ENCODE data around the gene WRNIP1. TPM values are rescaled to one million over a fixed set of nuclear protein-coding genes. Genes with fewer than 3 reads are reported as not detected.
A peak's percentile ranks its signal among the peaks of the same experiment; 100 is the strongest.

Gene WRNIP1
- total RNA-seq, 1 experiment from 2014 or later = 85.9 TPM

DNA sequence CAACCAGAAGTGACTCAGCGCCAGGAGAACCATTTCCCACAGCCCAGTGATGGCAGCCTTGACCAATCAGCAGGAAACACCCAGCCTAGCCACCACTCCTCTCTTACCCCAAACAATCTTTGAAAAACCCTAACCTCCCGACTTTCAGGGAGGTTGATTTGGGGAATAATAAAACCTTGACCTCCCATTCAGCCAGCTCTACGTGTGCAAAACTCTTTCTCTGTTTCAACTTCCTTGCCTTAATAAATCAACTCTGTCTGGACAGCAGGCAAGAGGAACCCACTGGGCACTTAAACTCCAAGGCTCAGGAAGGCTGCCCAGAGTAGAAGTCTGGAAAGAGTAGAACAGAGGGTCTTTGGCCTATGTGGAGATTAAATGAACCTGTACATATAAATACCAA is 41.5 kb downstream of the WRNIP1 start:
- DNase-seq (ENCODE audit: low spot score) = no peak

DNA sequence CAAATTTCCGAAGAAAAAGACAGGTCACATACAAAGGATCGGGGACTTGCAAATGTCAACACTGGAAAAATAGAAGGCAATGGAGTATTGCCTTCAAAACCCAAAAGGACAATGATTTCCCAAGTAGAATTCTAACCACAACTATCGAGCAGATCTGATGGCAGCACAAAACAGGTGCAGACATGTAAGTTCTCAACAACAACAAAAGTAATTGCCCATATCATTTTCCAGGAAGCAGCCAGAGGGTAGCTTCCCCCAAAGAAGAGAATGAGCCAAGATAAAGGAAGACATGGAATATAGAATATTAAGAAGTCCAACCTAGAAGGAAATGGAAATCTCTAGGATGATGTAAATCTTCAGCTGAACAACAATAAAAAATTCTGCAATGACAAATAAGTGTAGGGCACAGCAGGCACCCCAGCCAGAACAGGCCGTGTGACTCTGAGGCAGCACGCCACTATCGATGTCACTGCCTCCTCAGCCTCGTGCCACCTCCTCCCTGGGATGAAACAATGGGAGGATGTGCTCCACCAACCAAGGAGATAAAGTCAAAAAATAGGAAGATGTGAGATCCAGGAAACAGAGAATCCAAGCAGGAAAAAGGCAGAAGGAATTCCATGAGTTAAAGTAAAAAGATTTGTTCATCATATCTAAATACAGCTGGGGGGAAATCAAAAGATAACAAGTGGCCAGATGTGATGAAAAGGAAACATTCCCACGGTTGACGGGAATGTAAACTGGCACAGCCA is 42.3 kb downstream of the WRNIP1 start:
- DNase-seq (ENCODE audit: low spot score) = no peak

DNA sequence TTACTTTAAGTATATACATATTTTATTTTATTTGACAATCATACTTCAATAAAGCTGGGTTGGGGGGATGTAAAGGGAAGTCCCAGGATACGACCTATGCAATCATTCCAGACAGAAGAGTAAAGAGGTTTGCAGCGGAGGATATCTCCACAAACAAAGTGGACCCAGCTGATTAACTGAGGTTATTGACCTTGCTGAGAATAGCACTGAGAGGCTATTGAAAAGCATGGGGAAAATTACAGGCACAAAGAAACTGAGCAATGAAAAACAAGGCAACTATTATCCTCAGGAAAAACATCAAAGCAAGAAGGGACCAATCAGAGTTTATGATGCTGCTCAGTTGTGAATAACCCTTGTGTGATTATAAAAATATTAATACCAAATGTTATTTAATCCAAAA is 43.8 kb downstream of the WRNIP1 start:
- DNase-seq (ENCODE audit: low spot score) = no peak

DNA sequence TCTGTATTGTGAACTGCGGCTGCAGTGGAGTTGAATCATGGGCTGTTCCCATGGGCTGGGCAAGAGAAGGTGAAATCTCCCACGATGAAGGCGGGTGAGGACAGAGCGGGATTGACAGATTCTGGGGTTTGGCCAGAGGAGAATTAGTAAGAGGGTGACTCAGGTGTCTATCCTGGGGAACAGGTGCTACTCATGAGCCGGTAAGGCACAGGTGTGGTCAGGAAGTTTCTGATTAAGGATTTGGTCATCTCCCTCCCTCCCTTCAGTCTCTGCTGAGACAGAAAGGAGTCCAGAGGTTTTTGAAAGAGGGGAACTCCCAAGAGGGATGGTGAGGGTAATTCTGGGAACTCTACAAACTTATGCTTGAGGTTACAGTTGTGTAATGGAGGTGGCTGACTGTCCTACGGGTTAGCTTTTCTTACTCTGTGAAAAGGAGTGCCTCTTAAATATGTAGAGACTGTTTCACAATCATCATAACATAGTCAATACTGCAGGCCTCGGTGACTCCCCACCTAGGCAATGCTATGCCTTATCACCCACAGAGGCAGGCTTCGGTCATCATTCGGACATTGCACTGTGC is 45.0 kb downstream of the WRNIP1 start:
- no peak for DNase-seq (ENCODE audit: low spot score)

DNA sequence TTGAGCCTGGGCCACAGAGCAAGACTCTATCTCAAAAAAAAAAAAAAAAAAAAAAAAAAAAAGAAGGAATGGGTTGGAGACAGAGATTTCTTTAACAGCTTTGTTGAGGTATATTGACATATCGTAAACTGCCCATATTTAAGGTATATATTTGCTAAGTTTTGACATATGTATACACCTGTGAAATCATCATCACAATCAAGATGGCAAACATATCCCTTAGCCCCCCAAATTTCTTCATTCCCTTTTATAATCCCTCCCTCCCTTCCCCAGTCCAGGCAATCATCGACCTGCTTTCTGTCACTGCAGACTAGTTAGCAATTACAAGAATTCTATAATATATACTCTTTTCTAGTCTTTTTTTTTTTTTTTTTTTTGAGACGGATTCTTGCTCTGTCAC is 47.5 kb downstream of the WRNIP1 start:
- no peak for DNase-seq (ENCODE audit: low spot score)

DNA sequence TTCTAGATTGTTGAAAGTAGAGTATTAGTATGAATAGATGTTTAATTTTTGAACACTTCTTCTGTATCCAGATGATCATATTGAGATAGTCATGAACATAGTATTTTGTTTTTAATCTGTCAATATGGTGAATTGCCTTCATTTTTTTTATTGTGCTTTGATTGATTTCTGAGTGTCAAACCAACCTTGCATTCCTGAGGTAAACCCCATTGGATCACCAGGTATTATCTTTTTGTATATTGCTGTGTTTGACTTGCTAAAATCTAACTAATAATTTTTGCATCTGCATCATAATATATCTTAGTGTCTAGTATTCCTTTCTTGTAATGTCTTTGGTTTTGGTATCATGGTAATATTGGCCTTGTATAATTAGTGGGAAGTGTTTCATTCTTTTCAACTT is 51.0 kb downstream of the WRNIP1 start:
- DNase-seq (ENCODE audit: low spot score) = no peak

DNA sequence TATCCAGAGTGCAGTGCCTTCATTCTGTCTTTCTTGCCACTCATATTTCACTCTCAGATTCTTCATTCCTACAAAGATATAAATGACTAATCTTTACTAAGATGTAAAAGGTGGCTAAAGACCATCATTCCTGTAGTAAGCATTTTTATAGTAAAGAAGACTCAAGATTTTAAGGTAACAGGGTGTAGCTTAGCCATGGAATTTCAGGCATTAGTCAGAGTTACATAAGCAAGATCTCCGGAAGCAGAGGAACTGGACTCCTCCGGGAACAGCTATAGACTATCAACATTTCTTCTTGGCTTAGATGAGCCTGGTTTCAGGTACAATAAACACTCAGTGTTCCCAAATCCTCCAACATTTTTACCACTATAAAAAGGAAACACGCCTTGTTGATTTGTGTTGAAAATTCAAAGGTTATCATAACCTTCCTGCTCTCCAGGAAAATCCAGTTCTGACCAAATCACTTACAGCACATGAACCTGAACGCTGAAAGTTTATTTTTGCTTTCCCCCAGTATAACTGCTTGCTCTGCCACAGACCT is 52.8 kb downstream of the WRNIP1 start:
- peak; percentile 66 for DNase-seq (ENCODE audit: low spot score)

DNA sequence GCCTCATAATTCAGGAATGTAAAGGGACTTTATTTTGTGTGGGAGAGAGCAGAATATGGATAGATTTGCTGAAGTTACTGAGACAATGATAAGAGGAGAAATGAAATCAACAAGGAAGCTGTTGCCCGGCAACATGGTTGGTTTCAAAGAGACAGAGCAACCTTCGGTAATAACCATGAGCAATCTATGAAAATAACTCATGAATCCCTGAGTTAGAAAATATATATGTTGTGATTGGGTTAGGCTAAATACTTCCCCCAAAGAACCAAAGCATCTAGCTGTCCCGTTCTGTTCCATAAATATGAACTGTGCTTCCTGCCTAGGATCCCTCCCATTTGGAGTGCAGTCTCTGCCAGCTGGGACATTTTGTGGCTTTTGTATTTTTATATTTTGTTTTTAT is 53.4 kb downstream of the WRNIP1 start:
- DNase-seq (ENCODE audit: low spot score) = no peak

DNA sequence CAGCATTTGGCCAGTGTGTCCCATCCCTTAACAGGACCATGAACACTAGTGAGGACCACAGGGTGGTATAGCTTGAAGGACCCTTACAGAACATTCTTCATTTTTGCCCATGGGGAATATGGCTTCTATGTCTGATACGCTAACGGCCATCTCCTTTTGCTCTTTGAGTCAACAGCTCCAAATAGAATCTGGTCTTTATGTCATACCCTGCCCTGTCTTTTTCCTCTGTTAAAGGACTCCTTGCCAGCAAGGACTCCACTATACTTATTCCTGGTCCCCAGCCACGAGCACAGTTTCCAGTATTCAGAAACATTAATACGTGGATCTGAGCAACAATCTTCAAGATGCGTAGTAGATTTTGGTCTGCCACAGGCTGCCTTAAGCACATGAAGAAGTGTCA is 53.9 kb downstream of the WRNIP1 start:
- no peak for DNase-seq (ENCODE audit: low spot score)

DNA sequence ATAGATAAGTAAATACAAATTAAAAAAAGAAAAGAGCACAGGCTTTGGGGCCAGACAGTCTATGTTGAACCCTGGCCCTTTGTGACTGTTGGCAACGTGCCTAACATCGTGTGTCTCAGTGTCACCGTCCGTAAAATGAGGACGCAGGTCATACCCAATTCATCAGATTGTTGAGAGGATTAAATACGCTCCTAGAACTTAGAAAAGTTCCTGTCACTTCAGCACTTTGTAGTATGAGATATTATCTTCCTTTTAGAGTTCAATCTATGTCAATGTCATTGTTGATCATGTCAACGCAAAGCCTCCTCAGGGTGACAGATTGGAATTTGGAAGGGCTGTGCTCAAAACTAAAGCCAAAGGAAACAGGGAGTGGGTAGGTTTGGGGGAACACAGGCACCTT is 54.8 kb downstream of the WRNIP1 start:
- DNase-seq (ENCODE audit: low spot score) = no peak

DNA sequence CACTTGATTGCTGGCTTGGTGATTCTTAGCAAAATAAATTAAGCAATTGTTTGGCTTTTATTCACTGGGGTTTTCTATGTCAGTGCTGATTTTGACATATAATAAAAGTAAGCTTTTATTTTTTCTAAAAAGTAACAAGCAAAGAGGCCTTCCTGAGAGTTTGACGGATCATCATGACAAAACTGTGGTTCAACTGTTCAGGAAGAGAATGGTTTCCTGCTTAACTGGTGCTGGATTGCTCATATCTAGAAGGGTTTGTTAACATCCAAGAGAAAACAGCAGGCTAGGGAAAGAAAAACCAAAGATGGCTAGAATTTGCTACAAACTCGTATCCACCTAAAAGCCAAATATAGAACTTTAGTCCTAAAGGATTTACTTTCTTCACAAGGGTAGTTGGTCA is 55.2 kb downstream of the WRNIP1 start:
- DNase-seq (ENCODE audit: low spot score) = no peak

DNA sequence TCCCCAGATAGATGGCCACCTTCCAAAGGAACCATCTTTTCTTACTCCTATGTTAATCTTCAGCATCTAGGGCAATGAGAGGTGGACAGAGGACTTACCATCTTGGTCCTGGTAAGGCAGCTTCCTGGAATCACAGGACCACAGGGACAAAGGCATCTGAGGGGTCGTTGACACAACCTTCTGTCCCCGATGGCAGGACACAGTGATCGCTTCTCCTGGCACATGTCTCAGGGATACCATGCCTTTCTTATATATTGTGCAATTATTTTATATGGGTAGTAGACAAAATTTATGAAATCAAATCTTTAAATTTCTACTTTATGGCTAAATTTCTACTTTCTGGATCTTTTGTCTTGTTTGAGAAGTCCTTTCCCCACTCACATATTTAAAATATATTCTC is 56.4 kb downstream of the WRNIP1 start:
- no peak for DNase-seq (ENCODE audit: low spot score)

DNA sequence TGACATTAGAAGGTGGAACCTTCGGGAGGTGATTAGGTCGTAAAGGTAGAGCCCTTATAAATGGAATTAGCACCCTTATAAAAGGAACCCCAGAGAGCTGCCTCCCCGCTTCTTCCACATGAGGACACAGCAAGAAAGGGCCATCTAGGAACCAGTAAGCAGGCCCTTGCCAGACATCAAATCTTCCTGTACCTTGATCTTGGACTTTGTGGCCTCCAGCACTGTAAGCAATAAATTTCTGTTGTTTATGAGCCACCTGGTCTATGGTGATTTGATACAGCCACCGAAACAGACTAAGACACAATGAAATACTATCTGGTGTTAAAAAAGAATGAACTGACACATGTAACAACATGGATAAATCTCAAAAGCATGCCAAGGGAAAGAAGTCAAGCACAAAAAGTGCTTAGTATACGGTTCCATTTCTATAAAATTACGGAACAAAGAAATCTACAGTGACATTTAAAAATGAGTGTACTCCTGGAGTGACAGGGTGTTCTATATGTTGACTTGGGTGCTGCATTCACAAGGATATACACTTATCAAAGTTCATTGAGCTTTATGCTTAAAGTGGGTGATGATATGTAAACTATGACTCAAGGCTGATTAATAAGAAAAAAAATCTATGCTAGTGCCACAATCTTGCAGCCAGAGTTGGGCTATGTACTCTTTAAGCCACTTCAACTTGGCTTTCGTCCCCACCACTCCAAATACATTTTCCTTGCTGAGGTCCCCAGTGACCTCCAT is 58.1 kb downstream of the WRNIP1 start:
- DNase-seq (ENCODE audit: low spot score) = no peak

DNA sequence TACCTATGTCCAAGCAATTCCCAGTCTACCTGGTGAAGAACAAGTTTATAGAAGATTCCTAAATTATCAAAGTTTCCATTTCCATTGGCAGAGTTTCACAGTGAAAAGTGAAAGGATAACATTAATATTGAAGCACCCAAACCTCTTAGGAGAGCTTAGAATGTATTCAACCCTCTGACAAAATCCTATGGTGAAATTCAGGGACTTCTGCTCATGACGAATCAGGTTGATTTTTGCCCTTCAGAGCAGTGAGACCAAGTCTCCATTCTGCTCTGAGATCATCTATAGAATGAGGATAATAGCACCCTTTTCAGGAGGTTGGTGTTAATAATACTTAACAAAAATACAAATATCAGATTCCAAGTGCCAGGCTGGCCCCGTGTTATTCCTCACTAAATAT is 60.9 kb downstream of the WRNIP1 start:
- no peak for DNase-seq (ENCODE audit: low spot score)

DNA sequence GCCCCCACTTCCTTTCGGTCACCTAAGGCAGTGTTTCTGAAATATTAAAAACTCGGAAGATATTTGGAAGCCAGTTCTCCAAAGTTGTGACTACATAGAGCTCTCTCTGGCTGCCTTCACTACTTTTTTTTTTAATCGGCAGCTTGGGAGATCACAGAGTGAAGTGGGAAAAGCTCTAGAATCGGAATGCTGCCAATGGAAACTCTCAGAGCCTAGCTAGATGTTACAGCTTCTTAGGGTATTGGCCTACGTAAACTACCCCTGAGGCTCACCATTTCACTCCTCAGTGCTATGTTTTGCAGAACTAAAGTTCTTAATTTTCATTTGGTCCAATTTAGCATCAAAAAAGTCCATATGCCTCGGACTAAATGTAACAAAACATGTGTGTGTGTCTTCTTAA is 61.9 kb downstream of the WRNIP1 start:
- DNase-seq (ENCODE audit: low spot score) = no peak

DNA sequence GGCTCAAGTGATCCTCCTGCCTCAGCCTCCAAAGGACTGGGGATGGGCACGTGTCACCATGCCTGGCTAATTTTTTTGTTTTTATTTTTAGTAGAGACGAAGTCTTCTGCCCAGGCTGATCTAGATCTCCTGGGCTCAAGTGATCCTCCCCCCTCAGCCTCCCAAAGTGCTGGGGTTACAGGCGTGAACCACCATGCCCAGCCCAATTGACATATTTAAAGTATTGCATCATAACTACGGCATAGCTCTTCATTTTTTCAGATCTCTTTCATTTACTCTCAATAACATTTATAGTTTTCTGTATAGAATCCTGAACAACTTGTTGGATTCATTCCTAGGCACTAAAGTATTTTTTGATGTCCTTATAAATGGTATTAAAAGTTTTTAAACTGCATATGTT is 63.4 kb downstream of the WRNIP1 start:
- DNase-seq (ENCODE audit: low spot score) = no peak

DNA sequence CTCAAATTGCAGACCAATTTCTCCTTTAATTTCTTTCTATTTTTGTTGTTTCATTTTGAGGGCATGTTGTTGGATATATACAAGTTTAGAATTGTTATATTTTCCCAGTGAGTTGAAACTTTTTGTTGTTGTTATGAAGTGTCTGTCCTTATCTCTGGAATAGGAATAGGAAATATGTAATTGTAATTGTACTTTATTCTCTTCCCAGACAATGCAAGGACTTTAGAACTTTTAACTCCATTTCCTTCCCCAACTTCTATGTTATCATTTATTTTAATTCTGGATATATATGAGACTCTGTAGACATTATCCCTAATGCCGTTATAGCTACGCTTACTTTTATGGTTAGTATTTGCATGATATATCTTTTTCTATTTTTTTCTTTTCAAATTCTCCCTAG is 64.1 kb downstream of the WRNIP1 start:
- DNase-seq (ENCODE audit: low spot score) = no peak

DNA sequence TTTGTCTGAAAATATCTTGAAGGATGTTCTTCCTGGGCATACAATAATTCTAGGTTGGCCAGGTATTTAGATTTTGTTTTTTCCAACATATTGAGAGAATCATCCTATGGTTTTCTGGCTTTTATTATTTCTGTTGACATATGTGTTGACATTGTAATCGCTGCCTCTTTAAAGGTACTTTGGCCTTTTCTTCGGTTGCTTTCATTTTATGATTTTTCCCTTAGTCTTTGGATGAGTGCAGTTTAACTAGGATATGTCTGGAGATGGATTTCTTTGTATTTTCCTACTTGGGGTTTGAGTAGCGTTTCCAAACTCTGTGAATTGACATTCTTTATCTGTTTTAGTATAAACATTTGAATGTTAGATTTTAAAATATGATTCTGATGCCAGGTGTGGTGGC is 65.0 kb downstream of the WRNIP1 start:
- DNase-seq (ENCODE audit: low spot score) = no peak

DNA sequence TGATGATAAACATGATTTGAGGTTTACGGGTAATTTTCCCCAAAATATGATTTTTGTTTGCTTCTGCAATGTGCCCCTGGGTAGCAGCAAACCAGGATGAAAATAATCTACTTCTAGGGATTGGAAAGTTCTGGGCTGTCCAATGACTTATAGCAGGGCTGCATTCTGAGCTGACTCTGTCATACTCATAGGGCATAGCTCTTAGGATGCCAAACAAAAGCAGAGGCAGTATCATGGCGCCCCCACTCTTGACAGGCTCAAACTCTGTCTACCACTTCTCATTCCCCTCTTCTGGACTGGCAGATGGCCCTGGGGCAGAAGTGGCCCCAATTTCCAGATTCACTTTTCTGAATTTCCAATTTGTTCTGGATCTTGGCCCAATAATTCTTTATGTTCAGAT is 66.2 kb downstream of the WRNIP1 start:
- no peak for DNase-seq (ENCODE audit: low spot score)

DNA sequence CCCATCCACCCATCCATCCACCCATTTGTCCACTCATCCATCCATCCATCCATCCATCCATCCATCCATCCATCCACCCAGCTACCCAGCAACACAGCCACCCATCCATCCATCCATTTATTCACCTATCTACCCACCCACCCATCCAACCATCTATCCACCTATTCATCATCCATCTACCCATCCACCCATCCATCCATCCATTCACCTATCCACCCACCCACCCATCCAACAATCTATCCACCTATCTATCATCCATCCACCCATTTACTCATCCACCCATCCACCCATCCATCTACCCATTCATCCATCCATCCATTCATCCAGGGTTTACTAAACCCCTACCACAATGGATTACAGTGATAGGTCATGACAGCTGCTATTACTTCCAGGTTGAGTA is 69.1 kb downstream of the WRNIP1 start:
- no peak for DNase-seq (ENCODE audit: low spot score)
